Rectal smooth muscle tissue (tissue), 1 donor: ENCODE results near the gene STK36.
A peak's percentile ranks its signal among the peaks of the same experiment; 100 is the strongest.
"Not testable (repeated sequence)": the region's sequence is repeated elsewhere in the genome, so short reads cannot be mapped to it uniquely, and the experiment has no call there.

Experiments
- H3K27ac ChIP-seq: one replicate; pipeline ENCODE4 v1.7.0; 2013; ENCODE audit warnings: low read depth, low read length, inconsistent platforms
- H3K27me3 ChIP-seq: one replicate; pipeline ENCODE4 v1.7.0; 2013; ENCODE audit warnings: low read length; ENCODE audit not compliant: control insufficient read depth, insufficient read depth
- H3K36me3 ChIP-seq: one replicate; pipeline ENCODE4 v1.7.0; 2013; ENCODE audit warnings: low read length; ENCODE audit not compliant: control insufficient read depth, insufficient read depth
- H3K4me1 ChIP-seq: one replicate; pipeline ENCODE4 v1.7.0; 2013; ENCODE audit warnings: low read length; ENCODE audit not compliant: control insufficient read depth, insufficient read depth
- H3K4me3 ChIP-seq: one replicate; pipeline ENCODE4 v1.7.0; 2013; ENCODE audit warnings: low read length
- H3K9ac ChIP-seq: one replicate; pipeline ENCODE4 v1.7.0; 2013; ENCODE audit warnings: low read length

Gene STK36

GRCh38 chr2:218664653-218665052, 7.2 kb upstream of the STK36 start:
- H3K36me3 ChIP-seq = peaks cover 36% of the 10 kb centered on the region
- H3K9ac ChIP-seq = no peak overlapping the region
- H3K4me3 ChIP-seq = no peak overlapping the region
- no peaks in the 10 kb centered on the region for H3K27me3 ChIP-seq
- peaks cover 6% of the 10 kb centered on the region for H3K4me1 ChIP-seq
- H3K27ac ChIP-seq = no peak overlapping the region

- Histone ChIP-seq H3K9ac (no peak overlapping the region), H3K36me3 (no peaks in the 10 kb centered on the region), H3K4me1 (peaks cover 7% of the 10 kb centered on the region), H3K27ac (peak overlapping the region; percentile 70), H3K27me3 (no peaks in the 10 kb centered on the region), H3K4me3 (peak overlapping the region; percentile 88)
Observed at GRCh38 chr2:218671097-218671653, 711 bp upstream of the STK36 start.

GRCh38 chr2:218679119-218679518, 7.2 kb downstream of the STK36 start:
- Histone ChIP-seq H3K4me3 (no peak overlapping the region), H3K27ac (no peak overlapping the region), H3K36me3 (peaks cover 7% of the 10 kb centered on the region), H3K4me1 (no peaks in the 10 kb centered on the region), H3K27me3 (no peaks in the 10 kb centered on the region), H3K9ac (no peak overlapping the region)

GRCh38 chr2:218680061-218680460, 8.2 kb downstream of the STK36 start:
- no peak overlapping the region for H3K27ac ChIP-seq
- H3K9ac ChIP-seq = no peak overlapping the region
- no peak overlapping the region for H3K4me3 ChIP-seq
- no peaks in the 10 kb centered on the region for H3K4me1 ChIP-seq
- peaks cover 7% of the 10 kb centered on the region for H3K36me3 ChIP-seq
- H3K27me3 ChIP-seq = no peaks in the 10 kb centered on the region

DNA sequence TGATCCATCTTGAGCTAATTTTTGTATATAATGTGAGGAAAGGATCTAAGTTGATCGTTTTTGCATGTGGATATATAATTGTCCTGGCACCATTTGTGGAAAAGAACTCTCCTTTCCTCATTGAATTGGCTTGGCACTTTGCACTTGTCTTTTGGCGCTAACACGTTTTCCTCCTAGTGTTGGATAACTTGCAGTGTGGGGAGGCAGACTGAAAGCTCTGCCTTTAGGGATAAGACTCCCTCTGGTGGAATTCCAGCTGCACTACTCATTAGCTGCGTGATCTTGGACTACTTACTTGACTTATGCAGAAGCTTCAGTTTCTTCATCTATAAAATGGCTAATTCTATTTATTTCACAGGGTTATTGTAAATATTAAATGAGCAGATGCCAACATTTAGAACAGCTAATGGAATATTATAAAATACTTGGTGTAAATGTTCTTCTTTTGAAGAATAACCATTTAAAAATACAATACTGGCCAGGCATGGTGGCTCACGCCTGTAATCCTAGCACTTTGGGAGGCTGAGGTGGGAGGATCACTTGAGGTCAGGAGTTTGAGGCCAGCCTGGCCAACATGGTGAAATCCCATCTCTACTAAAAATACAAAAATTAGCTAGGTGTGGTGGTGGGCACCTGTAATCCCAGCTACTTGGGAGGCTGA, 15.6 kb downstream of the STK36 start:
- not testable (repeated sequence) for H3K27ac ChIP-seq, H3K36me3 ChIP-seq, H3K9ac ChIP-seq, H3K4me3 ChIP-seq, H3K27me3 ChIP-seq, H3K4me1 ChIP-seq

GRCh38 chr2:218691234-218691633, 19.3 kb downstream of the STK36 start:
- Histone ChIP-seq H3K27ac (no peak overlapping the region), H3K36me3 (peaks cover 7% of the 10 kb centered on the region), H3K9ac (no peak overlapping the region), H3K27me3 (no peaks in the 10 kb centered on the region), H3K4me1 (peaks cover 4% of the 10 kb centered on the region), H3K4me3 (no peak overlapping the region)

- Histone ChIP-seq H3K36me3 (peaks cover 7% of the 10 kb centered on the region), H3K4me1 (peaks cover 2% of the 10 kb centered on the region), H3K27ac (no peak overlapping the region), H3K9ac (no peak overlapping the region), H3K4me3 (no peak overlapping the region), H3K27me3 (no peaks in the 10 kb centered on the region)
Observed at GRCh38 chr2:218694405-218695145, 22.7 kb downstream of the STK36 start.

GRCh38 chr2:218698885-218699284, 27.0 kb downstream of the STK36 start:
- Histone ChIP-seq H3K4me3 (no peak overlapping the region), H3K27me3 (no peaks in the 10 kb centered on the region), H3K4me1 (no peaks in the 10 kb centered on the region), H3K27ac (no peak overlapping the region), H3K9ac (no peak overlapping the region), H3K36me3 (no peaks in the 10 kb centered on the region)

- Histone ChIP-seq H3K9ac (no peak overlapping the region), H3K36me3 (no peaks in the 10 kb centered on the region), H3K4me3 (no peak overlapping the region), H3K4me1 (no peaks in the 10 kb centered on the region), H3K27me3 (no peaks in the 10 kb centered on the region), H3K27ac (no peak overlapping the region)
Observed at GRCh38 chr2:218701806-218702205, 29.9 kb downstream of the STK36 start.

DNA sequence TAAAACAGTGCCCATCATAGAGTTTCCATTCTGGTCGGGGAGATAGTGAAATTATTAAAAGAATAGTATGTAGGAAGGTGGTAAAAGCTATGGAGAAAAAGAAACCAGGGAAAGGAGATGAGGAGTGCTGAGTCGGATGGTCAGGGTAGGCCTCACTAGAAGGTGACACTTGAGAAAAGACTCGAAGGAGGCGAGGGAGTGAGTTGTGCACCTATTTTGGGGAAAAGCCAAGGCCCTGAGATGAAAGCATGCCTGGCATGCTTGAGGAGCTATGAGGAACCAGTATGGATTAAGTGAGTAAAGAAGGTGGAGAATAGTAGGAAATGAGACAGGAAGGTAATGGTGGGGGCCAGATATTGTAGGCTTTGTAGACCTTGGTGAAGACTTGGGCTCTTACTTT, 31.5 kb downstream of the STK36 start:
- Histone ChIP-seq H3K9ac (no peak overlapping the region), H3K4me3 (no peak overlapping the region), H3K27ac (no peak overlapping the region), H3K27me3 (no peaks in the 10 kb centered on the region), H3K36me3 (no peaks in the 10 kb centered on the region), H3K4me1 (no peaks in the 10 kb centered on the region)

- no peak overlapping the region for H3K9ac ChIP-seq
- no peak overlapping the region for H3K4me3 ChIP-seq
Observed at GRCh38 chr2:218708086-218708485, 36.2 kb downstream of the STK36 start.

GRCh38 chr2:218709908-218710307, 38.0 kb downstream of the STK36 start:
- Histone ChIP-seq H3K27me3 (no peaks in the 10 kb centered on the region), H3K4me3 (no peak overlapping the region), H3K36me3 (no peaks in the 10 kb centered on the region), H3K4me1 (no peaks in the 10 kb centered on the region), H3K27ac (no peak overlapping the region), H3K9ac (no peak overlapping the region)

More at GRCh38 chr2:218708086-218708485, 36.2 kb downstream of the STK36 start:
- Histone ChIP-seq H3K27ac (no peak overlapping the region), H3K36me3 (no peaks in the 10 kb centered on the region), H3K27me3 (no peaks in the 10 kb centered on the region), H3K4me1 (no peaks in the 10 kb centered on the region)

- no peak overlapping the region for H3K9ac ChIP-seq
Observed at GRCh38 chr2:218710334-218710686, 38.4 kb downstream of the STK36 start.

More at GRCh38 chr2:218710334-218710686, 38.4 kb downstream of the STK36 start:
- no peaks in the 10 kb centered on the region for H3K36me3 ChIP-seq
- peak overlapping the region; percentile 41 for H3K27ac ChIP-seq
- H3K4me3 ChIP-seq = peak overlapping the region; percentile 44
- no peaks in the 10 kb centered on the region for H3K4me1 ChIP-seq
- H3K27me3 ChIP-seq = no peaks in the 10 kb centered on the region
